Stimulated activated CD4-positive, alpha-beta T cell treated with anti-CD3 and anti-CD28 coated beads, Interleukin-15, amount 100 ng/mL, for 24 hours (primary cell): ENCODE data around the gene ROBO4.

Experiments used
- DNase-seq: peaks from one replicate; pipeline ENCODE4 v3.0.0-alpha.2; 2020

ROBO4 gene

DNA sequence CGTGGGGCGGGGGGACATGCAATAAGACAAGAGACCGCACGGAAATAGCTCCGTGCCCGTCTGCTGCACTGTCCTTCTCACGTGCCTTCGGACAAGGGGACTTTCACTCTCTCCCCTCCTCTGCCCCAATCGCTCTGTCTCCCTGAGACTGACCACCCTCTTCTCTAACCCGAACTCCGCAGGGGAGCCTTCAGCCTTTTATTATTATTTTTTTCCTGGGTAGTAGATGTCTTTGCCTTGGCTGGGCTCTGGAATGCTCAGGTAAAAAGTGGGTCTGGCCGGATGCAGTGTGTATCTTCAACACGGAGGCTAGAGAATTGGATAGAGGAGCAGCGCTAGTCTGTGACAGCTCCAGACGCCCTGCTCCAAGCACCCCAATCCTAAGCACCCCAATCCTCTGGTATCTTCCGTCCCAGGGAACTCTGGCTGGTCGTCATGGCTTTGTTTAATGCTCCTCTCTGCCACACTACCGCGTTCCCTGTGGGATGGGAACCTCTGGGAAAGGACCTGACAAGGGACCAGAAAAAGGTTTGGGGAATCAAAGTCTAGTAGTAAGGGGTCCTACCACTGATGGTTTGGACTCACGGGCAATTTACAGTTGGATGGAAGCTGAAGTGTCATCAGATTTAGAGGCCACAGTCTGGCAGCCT is 57.6 kb downstream of the ROBO4 start:
- DNase-seq: no peak

DNA sequence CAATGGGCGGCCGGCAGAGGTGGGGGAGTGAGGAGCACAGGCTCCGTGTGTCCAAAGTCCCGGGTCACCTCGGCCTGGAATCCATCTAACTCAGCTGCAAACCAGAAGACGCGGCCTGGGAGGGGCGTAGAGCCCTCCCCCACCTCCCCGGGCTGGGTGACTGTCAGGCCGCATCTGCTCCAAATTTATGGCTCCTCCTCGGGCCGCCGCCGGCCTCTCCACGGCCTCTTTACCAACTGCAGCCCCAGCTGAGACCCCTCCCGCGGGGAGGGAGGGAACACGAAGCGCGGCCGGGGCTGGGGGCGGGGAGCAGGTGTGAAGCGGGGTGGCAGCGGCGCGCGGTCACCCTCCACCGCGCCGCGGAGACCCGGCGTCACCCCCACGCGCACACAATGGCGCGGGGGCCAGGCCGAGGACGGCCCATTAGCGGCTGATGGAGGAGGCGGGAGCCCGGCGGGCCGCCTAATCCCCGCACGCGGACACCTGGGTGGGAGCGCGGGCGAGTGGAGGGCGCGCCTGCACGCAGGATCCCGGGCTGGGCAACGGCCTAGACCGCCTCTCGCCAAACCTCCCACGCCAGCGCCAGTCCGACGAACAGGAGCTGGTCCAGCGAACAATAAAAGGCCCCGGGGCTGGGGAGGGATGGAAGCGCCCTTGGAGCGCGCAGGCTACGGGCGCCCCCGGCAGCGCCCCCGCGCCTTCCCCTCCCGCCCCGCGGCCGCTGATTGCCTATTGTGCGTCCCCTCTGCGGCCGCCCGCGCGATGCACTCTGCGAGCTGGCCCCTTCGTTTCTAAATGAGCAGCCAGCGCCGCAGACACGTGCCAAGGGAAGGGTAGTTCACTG is 58.3 kb downstream of the ROBO4 start:
- DNase-seq: peak; percentile 23

DNA sequence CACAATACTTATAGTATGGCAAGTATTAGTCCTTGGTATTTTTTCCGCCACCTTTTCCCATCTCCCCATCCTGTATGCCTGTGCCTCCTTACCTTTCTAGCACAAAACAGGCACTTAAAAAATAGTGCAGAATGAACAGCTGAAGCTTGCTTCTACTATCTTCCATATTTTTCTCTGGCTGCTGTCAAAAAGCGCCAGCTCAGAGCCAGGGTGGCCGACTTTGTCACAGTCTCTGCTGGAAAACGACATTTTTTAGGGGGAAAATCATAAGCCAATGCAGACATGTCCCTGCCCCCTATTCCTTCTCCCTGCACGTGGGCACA is 58.9 kb downstream of the ROBO4 start:
- no peak for DNase-seq

DNA sequence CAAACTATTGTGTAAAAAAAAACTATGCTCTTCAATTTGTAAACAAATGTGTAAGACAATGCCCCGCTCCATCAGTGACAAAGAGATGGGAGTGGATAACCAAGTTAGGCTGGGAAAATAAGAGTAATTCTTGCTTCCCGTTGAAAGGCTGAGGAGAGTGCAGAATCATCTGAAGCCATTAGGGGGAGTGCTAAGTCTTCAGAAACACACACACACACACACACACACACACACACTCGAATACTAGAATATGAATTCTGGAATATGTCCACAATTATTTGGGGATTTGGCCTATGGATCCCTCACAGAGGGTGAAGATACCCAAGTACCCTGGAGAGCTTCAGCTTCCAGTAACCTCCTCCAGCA is 60.2 kb downstream of the ROBO4 start:
- DNase-seq: peak; percentile 15

DNA sequence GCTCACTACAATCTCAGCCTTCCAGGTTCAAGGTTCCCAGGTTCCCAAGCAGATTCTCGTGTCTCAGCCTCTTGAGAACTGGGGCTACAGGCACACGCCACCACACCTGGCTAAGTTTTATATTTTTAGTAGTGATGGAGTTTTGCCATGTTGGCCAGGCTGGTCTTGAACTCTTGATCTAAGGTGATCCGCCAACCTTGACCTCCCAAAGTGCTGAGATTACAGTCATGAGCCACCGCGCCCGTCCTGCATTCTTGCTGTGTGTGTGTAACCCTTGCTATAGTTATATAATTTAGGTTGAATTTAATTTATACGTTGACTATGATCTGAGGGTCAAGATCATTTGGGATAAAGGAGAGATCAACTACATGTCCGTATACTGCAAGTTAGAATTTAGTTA is 61.7 kb downstream of the ROBO4 start:
- no peak for DNase-seq

DNA sequence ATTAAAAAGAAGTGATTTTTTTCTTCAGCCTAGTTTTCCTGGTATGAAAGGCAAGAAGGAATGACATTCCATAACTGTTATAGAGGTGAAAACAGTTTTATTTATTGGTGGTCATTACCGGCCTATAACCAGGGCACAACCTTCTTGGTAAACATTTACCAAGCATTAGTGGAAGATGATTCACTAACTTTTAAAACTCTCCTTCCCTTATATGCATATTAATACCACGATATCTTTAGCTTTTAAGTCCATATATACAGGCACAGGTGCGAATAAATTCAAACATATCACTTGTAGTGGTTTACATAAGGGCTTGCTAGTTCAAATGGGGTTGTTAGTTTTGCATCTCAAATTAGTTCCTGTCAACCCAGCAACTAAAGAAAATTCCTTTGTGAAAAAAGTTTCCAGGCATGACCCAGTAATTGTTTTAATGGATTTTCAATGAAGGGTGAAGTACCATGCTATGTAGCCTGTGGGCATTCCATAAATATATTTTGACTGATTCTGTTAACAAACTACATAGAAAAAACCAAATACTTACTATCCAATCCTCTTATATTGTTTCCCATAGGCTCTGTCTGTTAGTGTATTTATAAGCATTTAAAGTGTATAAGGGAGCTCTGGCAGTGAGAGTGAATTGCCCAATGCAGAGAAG is 63.0 kb downstream of the ROBO4 start:
- no peak for DNase-seq
